ENCODE data around the gene SDC4. TPM values are rescaled to one million over a fixed set of nuclear protein-coding genes. Genes with fewer than 3 reads are reported as not detected.
A peak's percentile ranks its signal among the peaks of the same experiment; 100 is the strongest.

The SDC4 gene
- total and polyA plus RNA-seq, 9 of the 15 experiments (the other 6 are each of a cell fraction or from before 2014, with no cell fraction given), result 2.1 to 10.7 (median 6.3) TPM

GRCh38 chr20:45347936-45348778 is at the start of gene SDC4 (continued):
- TF ChIP-seq SMARCA4 (IDR thresholded peaks at IDR 0.05) (0 out of 2 replicates have a peak, but pooled peaks have one; percentile 18), ZC3H8 (IDR thresholded peaks at IDR 0.05) (no peak), NR1H2 (CRISPR knock-in tag; IDR thresholded peaks at IDR 0.05) (no peak), RBM14 (IDR thresholded peaks at IDR 0.05; ENCODE audit: borderline replicate concordance, insufficient read depth, low read depth, low read length) (0 out of 2 replicates have a peak, but pooled peaks have one; percentile 62), MXI1 (IDR thresholded peaks at IDR 0.05; ENCODE audit: low read depth, low read length) (no peak), MTA3 (IDR thresholded peaks at IDR 0.05; ENCODE audit: borderline replicate concordance) (peak; percentile 68; the same call in 1 of the 2 replicates), NFE2 (IDR thresholded peaks at IDR 0.05; ENCODE audit: low read depth) (peak; percentile 13; the same call in 1 of the 2 replicates), NR2C2 (CRISPR knock-in tag; IDR thresholded peaks at IDR 0.05) (no peak), NR2C2 (tag; IDR thresholded peaks at IDR 0.05) (peak; percentile 56; the same call in 1 of the 2 replicates), ZNF263 (CRISPR knock-in tag; IDR thresholded peaks at IDR 0.05; ENCODE audit: borderline replicate concordance) (0 out of 2 replicates have a peak, but pooled peaks have one; percentile 57), CHD1 (IDR thresholded peaks at IDR 0.05; ENCODE audit: low read length) (peak; percentile 78), MYC (IDR thresholded peaks at IDR 0.05; ENCODE audit: low read depth, low read length) (no peak), MYC (CRISPR knock-in tag; IDR thresholded peaks at IDR 0.05; ENCODE audit: borderline replicate concordance, low read depth) (no peak), UBTF (IDR thresholded peaks at IDR 0.05; ENCODE audit: borderline replicate concordance in 1 of 2, low read depth in 2 of 2, low read length in 2 of 2) (peak in 1 of 2 experiments; percentile 77; a peak in 2 of 4 replicates), ZNF76 (CRISPR knock-in tag; IDR thresholded peaks at IDR 0.05; ENCODE audit: borderline replicate concordance) (peak; percentile 59; the same call in 1 of the 2 replicates), ZNF24 (IDR thresholded peaks at IDR 0.05) (no peak), GTF3C2 (IDR thresholded peaks at IDR 0.05; ENCODE audit: borderline replicate concordance, extremely low read depth, insufficient read length) (no peak), PML (IDR thresholded peaks at IDR 0.05; ENCODE audit: low read length) (peak; percentile 48; the same call in 1 of the 2 replicates), CCNT2 (IDR thresholded peaks at IDR 0.05; ENCODE audit: borderline replicate concordance, extremely low read depth, insufficient read length, low read depth, low read length) (peak; percentile 84)

Measured in K562 (cell line).